Mucosa of descending colon (tissue), 3 donors: ENCODE results near the gene LMO2. TPM values are rescaled to one million over a fixed set of nuclear protein-coding genes. Genes with fewer than 3 reads are reported as not detected.
"Not testable (repeated sequence)": the region's sequence is repeated elsewhere in the genome, so short reads cannot be mapped to it uniquely, and the experiment has no call there.

Experiments
- ATAC-seq: fragments of 200-7000 bp; cut with Tn5 transposase; one replicate; pipeline ENCODE4 v1.9.1; 2020; ENCODE audit warnings: mild to moderate bottlenecking, moderate library complexity
- DNase-seq, 3 donors: peaks; one replicate each; pipeline ENCODE4 v3.0.0-alpha.2; 2020
- H3K36me3 ChIP-seq: fragments of 200-600 bp; one replicate; pipeline ENCODE4 v1.8.0; 2021; ENCODE audit warnings: low read depth, mild to moderate bottlenecking
- H3K4me1 ChIP-seq: fragments of 200-600 bp; one replicate; pipeline ENCODE4 v1.8.0; 2021; ENCODE audit warnings: low read depth, mild to moderate bottlenecking
- H3K4me3 ChIP-seq: fragments of 200-600 bp; one replicate; pipeline ENCODE4 v1.8.0; 2021; ENCODE audit warnings: mild to moderate bottlenecking
- H3K9me3 ChIP-seq: fragments of 200-600 bp; one replicate; pipeline ENCODE4 v1.8.0; 2021; ENCODE audit warnings: mild to moderate bottlenecking
- intact Hi-C, 2 donors: fragments of 100-400 bp; cut with DNase I in 1 of 2; cut with micrococcal nuclease in 1 of 2; formaldehyde crosslinking; loops; one replicate each; pipeline versions ENCODE4 v1.11.0 to v1.11.1; 2022; cut with DNase I, micrococcal nuclease
- total RNA-seq, 3 donors: library from RNA; stranded (reverse); fragmentation: NEBNext Ultra II Directional in 2 of 3; extraction: Animal tissue kit (Norgen Biotek cat#: 25700) in 2 of 3; gene quantifications; one replicate each; pipeline versions ENCODE4 v1.2.1 to v1.2.4, GENCODE V29; 2021 to 2023
- TF ChIP-seq, protein P1 (sequence below): fragments of 200-600 bp; IDR thresholded peaks from one replicate; pipeline ENCODE4 v1.8.0; 2022; ENCODE audit warnings: antibody characterized with exemption, mild to moderate bottlenecking
- donor health status: DM: no; HTN: no; CAD: no; lungs with moderate emphysema.
- donor health status: DM: no; HTN: no; CAD: no.
- donor health status: DM: no; HTN: yes; CAD: no.

Gene LMO2
- total RNA-seq, 3 donors from 2014 or later: 7.5 to 12.1 (median 9.7) TPM

DNA sequence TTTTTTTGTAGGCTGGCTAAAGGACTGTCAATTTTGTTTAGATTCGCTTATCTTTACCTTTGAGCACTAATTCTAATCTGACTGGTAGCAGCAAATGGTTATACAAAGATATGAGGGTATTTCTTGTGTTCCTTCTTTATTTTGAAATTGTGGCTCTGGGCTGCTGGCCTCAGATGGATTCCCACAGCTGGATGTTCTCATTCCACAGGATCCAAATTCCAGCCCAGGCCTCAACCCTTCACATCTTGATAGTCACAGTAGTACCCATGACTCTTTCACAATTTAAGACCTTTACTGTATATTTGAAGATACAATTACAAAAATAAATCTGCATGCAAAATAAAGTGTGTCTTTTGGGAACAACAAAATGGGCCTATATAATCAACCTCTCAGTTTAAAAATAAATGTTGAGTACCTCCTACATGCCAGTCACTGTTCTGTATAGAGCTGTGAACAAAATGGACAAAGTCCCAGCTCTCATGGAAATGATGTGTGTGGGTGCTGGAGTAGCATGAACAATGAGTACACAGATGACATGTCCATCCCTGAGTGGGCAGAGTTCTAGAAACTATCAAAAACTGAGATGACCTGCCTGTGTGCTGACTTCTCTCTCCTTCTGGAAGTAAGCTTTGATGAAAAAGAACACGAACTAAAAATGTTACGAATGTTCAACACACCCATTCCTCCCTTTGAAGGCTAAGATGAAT lies 65.9 kb downstream of the LMO2 start:
- Histone ChIP-seq H3K36me3 (no peaks in the 10 kb centered on the region), H3K4me1 (peaks cover 8% of the 10 kb centered on the region), H3K9me3 (no peaks in the 10 kb centered on the region), H3K4me3 (no peak overlapping the region)
- ATAC-seq (no peak), DNase-seq (no peak)
- intact Hi-C loops: loop anchor here in 1 of 2 donors (5.0 kb wide), 1 partner anchor 464 kb away; no protein-coding TSS in a partner anchor
- TF ChIP-seq, protein P1, sequence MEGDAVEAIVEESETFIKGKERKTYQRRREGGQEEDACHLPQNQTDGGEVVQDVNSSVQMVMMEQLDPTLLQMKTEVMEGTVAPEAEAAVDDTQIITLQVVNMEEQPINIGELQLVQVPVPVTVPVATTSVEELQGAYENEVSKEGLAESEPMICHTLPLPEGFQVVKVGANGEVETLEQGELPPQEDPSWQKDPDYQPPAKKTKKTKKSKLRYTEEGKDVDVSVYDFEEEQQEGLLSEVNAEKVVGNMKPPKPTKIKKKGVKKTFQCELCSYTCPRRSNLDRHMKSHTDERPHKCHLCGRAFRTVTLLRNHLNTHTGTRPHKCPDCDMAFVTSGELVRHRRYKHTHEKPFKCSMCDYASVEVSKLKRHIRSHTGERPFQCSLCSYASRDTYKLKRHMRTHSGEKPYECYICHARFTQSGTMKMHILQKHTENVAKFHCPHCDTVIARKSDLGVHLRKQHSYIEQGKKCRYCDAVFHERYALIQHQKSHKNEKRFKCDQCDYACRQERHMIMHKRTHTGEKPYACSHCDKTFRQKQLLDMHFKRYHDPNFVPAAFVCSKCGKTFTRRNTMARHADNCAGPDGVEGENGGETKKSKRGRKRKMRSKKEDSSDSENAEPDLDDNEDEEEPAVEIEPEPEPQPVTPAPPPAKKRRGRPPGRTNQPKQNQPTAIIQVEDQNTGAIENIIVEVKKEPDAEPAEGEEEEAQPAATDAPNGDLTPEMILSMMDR: no peak

DNA sequence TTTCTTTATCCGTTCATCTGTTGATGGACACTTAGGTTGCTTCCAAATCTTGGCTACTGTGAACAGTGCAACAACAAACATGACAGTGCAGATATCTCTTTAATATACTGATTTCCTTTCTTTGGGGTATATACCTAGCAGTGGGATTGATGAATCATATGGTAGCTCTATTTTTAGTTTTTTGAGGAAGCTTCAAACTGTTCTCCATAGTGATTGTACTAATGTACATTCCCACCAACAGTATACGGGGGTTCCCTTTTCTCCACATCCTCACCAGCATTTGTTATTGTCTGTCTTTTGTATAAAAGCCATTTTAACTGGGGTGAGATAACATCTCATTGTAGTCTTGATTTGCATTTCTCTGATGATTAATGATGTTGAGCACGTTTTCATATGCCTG lies 68.9 kb downstream of the LMO2 start:
- H3K4me1 ChIP-seq, H3K9me3 ChIP-seq, ATAC-seq, H3K4me3 ChIP-seq, DNase-seq, H3K36me3 ChIP-seq, intact Hi-C loops: not testable (repeated sequence)

DNA sequence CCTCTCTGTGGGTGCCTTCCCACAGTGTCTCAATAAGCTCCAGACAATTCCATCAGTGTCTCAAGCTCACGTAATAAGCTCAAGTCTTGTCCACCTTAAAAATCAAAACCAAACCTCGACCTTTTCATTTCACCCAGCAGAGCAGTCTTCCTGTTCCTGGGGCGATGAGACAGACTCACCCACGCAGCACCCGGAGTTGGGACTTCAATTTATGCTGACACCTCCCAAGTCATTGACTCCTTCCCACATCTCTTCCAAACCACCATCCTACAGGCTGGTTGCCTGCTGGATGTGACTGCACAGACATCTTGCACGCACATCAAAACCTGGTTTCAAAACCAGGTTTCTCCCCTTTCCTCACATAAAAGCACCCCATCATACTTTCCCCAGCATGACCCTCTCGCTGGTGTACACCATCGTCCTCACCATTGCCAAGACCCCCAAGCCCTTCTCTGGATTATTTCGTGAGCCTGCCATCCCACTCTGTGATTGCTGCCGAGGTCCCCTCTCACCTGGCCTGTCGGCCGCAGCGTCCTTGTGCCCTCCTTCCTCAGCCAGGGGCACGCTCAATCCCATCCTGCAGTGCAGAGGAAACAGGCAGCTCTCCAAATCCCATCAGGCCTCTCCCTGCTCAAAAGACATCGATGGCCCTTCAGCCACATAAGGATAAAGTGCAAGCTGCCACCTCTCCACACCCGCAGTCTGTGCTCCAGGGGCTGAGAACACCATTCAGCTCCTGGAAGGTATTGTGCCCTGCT lies 72.4 kb downstream of the LMO2 start:
- intact Hi-C loops: no loop called here
- Histone ChIP-seq H3K36me3 (no peaks in the 10 kb centered on the region), H3K4me1 (no peaks in the 10 kb centered on the region), H3K9me3 (no peaks in the 10 kb centered on the region), H3K4me3 (no peak overlapping the region)
- DNase-seq: no peak
- TF ChIP-seq, protein P1: no peak
- ATAC-seq: no peak

Other genes starting within 250 kb of the LMO2 start
- under 1 TPM; 0.51 to 0.70 (median 0.58) TPM for gene C11orf91, start 191.2 kb downstream of the LMO2 start, total RNA-seq
- gene CD59, start 155.7 kb downstream of the LMO2 start, total RNA-seq: 100 to 1,000 TPM; 317 to 382 (median 381) TPM
- 10 to 100 TPM; 27.3 to 36.0 (median 34.5) TPM for gene FBXO3, start 117.6 kb downstream of the LMO2 start, total RNA-seq
- 100 to 1,000 TPM; 157 to 175 (median 172) TPM for gene CAPRIN1, start 159.7 kb upstream of the LMO2 start, total RNA-seq
- gene NAT10, start 213.6 kb upstream of the LMO2 start, total RNA-seq: 10 to 100 TPM; 29.6 to 34.4 (median 30.7) TPM